ENCODE results near the gene ADARB2. TPM values are rescaled to one million over a fixed set of nuclear protein-coding genes. Genes with fewer than 3 reads are reported as not detected.

ADARB2 gene
- polyA plus RNA-seq, 1 of the 3 experiments (the other 2 are of a cell fraction) = not detected

DNA sequence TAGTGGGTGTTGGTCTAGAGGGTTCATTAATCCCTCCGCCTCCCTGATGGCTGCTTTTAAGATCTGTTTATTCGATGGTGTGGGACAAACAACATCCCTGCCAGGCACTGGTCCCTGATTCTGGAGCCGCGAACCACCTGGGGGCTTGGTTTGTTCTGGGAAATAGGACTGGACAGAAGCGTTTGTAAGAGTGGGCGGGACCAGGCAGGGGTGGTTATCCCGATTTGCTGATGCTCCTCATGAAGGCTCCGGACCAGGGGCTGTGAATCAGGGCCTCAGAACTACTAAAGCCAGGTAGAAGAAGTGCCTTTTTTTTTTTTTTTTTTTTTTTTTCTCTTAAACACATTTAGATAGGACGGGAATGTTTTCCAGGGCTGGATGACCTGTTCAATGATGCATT lies 407.7 kb downstream of the ADARB2 start (continued):
- no peak for TF ChIP-seq TEAD4 (IDR thresholded peaks at IDR 0.05; ENCODE audit: borderline replicate concordance, insufficient read depth)
- TF ChIP-seq YY1 (IDR thresholded peaks at IDR 0.05; ENCODE audit: low read depth) = no peak
- TF ChIP-seq TAF1 (IDR thresholded peaks at IDR 0.05; ENCODE audit: borderline replicate concordance, low read depth, low read length) = no peak
- TF ChIP-seq NRF1 (IDR thresholded peaks at IDR 0.05; ENCODE audit: low read depth, low read length) = no peak
- no peak for TF ChIP-seq RAD21 (IDR thresholded peaks at IDR 0.05; ENCODE audit: low read length)
- TF ChIP-seq SMC3 (IDR thresholded peaks at IDR 0.05; ENCODE audit: low read depth, low read length) = no peak

DNA sequence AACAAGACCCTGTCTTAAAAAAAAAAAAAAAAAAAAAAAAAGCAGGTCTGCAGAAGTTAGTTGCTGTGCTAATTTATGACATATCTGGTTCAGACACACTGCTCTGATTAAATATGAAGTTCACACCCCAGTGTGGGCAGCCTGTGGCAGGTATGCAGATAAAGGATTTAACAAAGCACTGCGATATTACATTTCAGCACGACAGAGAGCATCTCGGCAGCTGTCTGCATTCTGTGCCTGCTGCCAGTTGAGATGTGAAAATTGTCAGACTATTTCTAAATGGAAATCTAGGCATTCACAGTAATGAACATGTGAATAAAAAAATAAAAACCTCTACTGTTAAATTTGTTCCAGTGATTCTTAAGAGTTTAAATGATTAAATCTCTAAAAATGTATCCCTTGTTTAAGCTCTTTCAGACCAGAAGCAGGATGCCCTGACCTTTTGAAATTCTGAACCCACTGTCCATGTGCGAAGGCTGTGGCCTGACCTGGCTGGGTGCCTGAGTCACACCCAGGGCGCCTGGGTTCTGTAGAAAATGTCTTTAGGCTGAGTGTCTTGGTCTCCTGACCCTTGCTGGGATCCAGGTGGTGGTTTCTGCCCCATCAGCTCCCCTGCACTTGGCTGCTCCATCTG lies 408.2 kb downstream of the ADARB2 start:
- H3K79me2 ChIP-seq (ENCODE audit: insufficient read depth) = no peaks in the 10 kb centered on the region
- H3F3A ChIP-seq (replicated peaks; ENCODE audit: insufficient read depth) = no peaks in the 10 kb centered on the region
- peaks cover 0 to 9% of the 10 kb centered on the region in 2 experiments; a peak in 1 of 4 replicates for H3K4me1 ChIP-seq (ENCODE audit: control insufficient read depth in 1 of 2, insufficient read depth in 2 of 2, low read depth in 1 of 2, low read length in 1 of 2)
- 58% methylated on average over 5 of the region's 5 CpGs for WGBS (ENCODE audit: low lambda C conversion rate)
- no peak overlapping the region for H3K4me2 ChIP-seq
- no peak overlapping the region for H3K4me3 ChIP-seq (ENCODE audit: low read depth in 2 of 2, low read length in 1 of 2)
- H3K9me2 ChIP-seq = no peaks in the 10 kb centered on the region
- H3K27me3 ChIP-seq (ENCODE audit: insufficient read depth) = no peaks in the 10 kb centered on the region
- no peaks in the 10 kb centered on the region for H4K20me1 ChIP-seq (ENCODE audit: insufficient read depth)
- no peaks in the 10 kb centered on the region for H3K36me3 ChIP-seq (replicated peaks in 1 of 2; ENCODE audit: control insufficient read depth in 1 of 2, insufficient read depth in 2 of 2, low read length in 1 of 2)
- H3K9ac ChIP-seq = no peak overlapping the region
- DNase-seq = no peak
- CTCF ChIA-PET = no interaction called here
- TF ChIP-seq TEAD4 (IDR thresholded peaks at IDR 0.05; ENCODE audit: borderline replicate concordance, insufficient read depth) (no peak), FOSL2 (IDR thresholded peaks at IDR 0.05; ENCODE audit: borderline replicate concordance, low read depth) (no peak), POLR2AphosphoS5 (IDR thresholded peaks at IDR 0.05; ENCODE audit: low read depth, low read length) (no peak), RXRA (IDR thresholded peaks at IDR 0.05; ENCODE audit: borderline replicate concordance, low read depth) (no peak), NRF1 (IDR thresholded peaks at IDR 0.05; ENCODE audit: low read depth, low read length) (no peak), TCF12 (IDR thresholded peaks at IDR 0.05) (no peak), SIN3A (IDR thresholded peaks at IDR 0.05; ENCODE audit: borderline replicate concordance, low read depth, low read length) (no peak), RCOR1 (IDR thresholded peaks at IDR 0.05; ENCODE audit: low read length) (no peak)
- TF ChIP-seq, protein P1, sequence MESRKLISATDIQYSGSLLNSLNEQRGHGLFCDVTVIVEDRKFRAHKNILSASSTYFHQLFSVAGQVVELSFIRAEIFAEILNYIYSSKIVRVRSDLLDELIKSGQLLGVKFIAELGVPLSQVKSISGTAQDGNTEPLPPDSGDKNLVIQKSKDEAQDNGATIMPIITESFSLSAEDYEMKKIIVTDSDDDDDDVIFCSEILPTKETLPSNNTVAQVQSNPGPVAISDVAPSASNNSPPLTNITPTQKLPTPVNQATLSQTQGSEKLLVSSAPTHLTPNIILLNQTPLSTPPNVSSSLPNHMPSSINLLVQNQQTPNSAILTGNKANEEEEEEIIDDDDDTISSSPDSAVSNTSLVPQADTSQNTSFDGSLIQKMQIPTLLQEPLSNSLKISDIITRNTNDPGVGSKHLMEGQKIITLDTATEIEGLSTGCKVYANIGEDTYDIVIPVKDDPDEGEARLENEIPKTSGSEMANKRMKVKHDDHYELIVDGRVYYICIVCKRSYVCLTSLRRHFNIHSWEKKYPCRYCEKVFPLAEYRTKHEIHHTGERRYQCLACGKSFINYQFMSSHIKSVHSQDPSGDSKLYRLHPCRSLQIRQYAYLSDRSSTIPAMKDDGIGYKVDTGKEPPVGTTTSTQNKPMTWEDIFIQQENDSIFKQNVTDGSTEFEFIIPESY (IDR thresholded peaks at IDR 0.05; ENCODE audit: borderline replicate concordance, low read depth) = no peak
- TF ChIP-seq, protein P2, sequence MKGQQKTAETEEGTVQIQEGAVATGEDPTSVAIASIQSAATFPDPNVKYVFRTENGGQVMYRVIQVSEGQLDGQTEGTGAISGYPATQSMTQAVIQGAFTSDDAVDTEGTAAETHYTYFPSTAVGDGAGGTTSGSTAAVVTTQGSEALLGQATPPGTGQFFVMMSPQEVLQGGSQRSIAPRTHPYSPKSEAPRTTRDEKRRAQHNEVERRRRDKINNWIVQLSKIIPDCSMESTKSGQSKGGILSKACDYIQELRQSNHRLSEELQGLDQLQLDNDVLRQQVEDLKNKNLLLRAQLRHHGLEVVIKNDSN (IDR thresholded peaks at IDR 0.05; ENCODE audit: borderline replicate concordance, low read depth) = no peak
- TF ChIP-seq, protein P3, sequence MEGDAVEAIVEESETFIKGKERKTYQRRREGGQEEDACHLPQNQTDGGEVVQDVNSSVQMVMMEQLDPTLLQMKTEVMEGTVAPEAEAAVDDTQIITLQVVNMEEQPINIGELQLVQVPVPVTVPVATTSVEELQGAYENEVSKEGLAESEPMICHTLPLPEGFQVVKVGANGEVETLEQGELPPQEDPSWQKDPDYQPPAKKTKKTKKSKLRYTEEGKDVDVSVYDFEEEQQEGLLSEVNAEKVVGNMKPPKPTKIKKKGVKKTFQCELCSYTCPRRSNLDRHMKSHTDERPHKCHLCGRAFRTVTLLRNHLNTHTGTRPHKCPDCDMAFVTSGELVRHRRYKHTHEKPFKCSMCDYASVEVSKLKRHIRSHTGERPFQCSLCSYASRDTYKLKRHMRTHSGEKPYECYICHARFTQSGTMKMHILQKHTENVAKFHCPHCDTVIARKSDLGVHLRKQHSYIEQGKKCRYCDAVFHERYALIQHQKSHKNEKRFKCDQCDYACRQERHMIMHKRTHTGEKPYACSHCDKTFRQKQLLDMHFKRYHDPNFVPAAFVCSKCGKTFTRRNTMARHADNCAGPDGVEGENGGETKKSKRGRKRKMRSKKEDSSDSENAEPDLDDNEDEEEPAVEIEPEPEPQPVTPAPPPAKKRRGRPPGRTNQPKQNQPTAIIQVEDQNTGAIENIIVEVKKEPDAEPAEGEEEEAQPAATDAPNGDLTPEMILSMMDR (IDR thresholded peaks at IDR 0.05) = no peak
- TF ChIP-seq, protein P4, sequence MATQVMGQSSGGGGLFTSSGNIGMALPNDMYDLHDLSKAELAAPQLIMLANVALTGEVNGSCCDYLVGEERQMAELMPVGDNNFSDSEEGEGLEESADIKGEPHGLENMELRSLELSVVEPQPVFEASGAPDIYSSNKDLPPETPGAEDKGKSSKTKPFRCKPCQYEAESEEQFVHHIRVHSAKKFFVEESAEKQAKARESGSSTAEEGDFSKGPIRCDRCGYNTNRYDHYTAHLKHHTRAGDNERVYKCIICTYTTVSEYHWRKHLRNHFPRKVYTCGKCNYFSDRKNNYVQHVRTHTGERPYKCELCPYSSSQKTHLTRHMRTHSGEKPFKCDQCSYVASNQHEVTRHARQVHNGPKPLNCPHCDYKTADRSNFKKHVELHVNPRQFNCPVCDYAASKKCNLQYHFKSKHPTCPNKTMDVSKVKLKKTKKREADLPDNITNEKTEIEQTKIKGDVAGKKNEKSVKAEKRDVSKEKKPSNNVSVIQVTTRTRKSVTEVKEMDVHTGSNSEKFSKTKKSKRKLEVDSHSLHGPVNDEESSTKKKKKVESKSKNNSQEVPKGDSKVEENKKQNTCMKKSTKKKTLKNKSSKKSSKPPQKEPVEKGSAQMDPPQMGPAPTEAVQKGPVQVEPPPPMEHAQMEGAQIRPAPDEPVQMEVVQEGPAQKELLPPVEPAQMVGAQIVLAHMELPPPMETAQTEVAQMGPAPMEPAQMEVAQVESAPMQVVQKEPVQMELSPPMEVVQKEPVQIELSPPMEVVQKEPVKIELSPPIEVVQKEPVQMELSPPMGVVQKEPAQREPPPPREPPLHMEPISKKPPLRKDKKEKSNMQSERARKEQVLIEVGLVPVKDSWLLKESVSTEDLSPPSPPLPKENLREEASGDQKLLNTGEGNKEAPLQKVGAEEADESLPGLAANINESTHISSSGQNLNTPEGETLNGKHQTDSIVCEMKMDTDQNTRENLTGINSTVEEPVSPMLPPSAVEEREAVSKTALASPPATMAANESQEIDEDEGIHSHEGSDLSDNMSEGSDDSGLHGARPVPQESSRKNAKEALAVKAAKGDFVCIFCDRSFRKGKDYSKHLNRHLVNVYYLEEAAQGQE (IDR thresholded peaks at IDR 0.05; ENCODE audit: low read depth, low read length) = no peak
- TF ChIP-seq, protein P5, sequence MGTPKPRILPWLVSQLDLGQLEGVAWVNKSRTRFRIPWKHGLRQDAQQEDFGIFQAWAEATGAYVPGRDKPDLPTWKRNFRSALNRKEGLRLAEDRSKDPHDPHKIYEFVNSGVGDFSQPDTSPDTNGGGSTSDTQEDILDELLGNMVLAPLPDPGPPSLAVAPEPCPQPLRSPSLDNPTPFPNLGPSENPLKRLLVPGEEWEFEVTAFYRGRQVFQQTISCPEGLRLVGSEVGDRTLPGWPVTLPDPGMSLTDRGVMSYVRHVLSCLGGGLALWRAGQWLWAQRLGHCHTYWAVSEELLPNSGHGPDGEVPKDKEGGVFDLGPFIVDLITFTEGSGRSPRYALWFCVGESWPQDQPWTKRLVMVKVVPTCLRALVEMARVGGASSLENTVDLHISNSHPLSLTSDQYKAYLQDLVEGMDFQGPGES (IDR thresholded peaks at IDR 0.05; ENCODE audit: low read depth, low read length) = no peak
- no peaks in the 10 kb centered on the region; the same call in 1 of the 2 replicates for H3K9me3 ChIP-seq
- POLR2A ChIA-PET = no interaction called here
- H2AFZ ChIP-seq (ENCODE audit: low read depth) = no peak overlapping the region
- H3K27ac ChIP-seq (ENCODE audit: low read depth in 2 of 2, low read length in 1 of 2) = no peak overlapping the region
